Measurements from ENCODE around the gene TUBB. TPM values are rescaled to one million over a fixed set of nuclear protein-coding genes. Genes with fewer than 3 reads are reported as not detected.
A peak's percentile ranks its signal among the peaks of the same experiment; 100 is the strongest.

The TUBB gene
- total and polyA plus RNA-seq, 4 donors: 483 to 1,220 (median 938) TPM

DNA sequence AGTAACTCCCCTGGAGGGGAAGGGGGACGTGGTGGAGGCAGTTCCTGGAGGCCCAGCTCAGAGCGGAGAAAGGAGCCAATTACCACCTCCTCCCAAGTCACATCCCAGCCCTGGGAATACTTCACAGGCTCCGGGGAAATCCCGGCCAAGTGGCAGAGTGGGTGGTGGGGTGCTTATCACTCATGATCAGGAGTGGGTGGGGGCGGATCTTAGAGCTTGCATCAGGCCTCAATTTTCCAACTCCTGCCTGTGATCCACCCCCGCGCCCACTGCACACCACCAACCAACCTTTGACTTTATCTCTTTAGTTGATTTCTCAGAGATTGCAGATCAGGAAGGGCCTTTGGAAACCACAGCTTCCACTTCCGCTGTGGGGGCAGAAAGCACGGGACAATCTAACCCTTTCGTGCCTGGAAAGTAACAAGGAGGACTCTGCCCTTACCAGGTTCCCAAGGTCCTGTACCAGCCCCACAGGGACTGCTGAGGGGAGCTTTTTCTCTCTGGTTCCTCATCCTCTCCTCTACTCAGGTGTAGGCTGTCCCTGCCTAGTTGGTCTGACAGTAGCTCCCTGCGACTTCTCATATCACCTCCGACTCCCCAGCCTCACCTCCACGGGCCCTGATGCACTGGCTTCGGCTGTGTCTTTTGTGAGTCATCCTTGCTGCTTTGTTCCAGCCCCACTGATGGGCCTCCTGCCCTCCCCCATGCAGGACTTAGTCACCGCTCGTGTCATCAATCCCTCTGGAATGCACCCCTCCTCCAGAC, 49.1 kb downstream of the TUBB start:
- no peaks in the 10 kb centered on the region for H3K27me3 ChIP-seq (ENCODE audit: control insufficient read depth, insufficient read depth, low read length)
- no peaks in the 10 kb centered on the region for H3K9me3 ChIP-seq (ENCODE audit: control insufficient read depth, insufficient read depth, low read length)
- H3K27ac ChIP-seq (ENCODE audit: low read depth, low read length): peak overlapping the region; percentile 33
- H3K36me3 ChIP-seq (ENCODE audit: control insufficient read depth, insufficient read depth, low read length): no peaks in the 10 kb centered on the region
- DNase-seq (ENCODE audit: low read depth in 4 of 6, low spot score in 6 of 6): no peak
- no peak overlapping the region for H3K4me3 ChIP-seq (ENCODE audit: low read depth, low read length)
- H3K4me1 ChIP-seq (ENCODE audit: control insufficient read depth, insufficient read depth, low read length): peaks cover 10% of the 10 kb centered on the region
- 53% methylated on average over 9 of the region's 16 CpGs for WGBS (ENCODE audit: insufficient coverage)

DNA sequence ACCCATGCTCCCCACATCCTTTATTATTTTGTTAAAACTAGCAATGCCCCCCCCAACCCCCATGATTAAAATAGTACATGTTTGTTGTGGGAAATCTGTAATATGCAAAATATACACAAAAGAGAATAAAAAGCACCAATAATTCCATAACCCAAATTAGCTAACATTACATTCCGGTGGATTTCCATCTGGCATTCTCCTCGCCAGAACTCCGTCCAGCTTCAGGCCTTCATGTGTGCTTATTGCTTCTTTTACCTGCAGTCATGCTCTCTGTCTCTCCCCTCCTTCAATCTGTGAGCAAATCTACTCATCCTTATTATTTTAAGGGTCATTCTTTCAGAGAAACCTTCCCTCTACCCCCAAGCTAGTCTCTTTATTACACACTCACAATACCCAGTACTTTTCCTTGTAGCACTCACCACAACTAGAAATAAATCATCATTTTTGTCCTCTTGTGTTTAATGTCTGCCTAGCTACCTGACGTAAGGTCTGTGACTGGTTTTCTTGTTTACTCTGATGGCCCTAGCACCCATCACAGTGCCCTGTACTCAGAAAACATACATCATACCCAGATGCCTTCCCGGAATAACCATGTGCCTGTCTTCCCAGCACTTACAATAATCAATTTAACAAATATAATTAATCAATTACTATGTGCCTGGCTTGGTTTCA, 49.8 kb downstream of the TUBB start:
- Histone ChIP-seq H3K4me1 (ENCODE audit: control insufficient read depth, insufficient read depth, low read length) (peaks cover 10% of the 10 kb centered on the region), H3K36me3 (ENCODE audit: control insufficient read depth, insufficient read depth, low read length) (no peaks in the 10 kb centered on the region), H3K27me3 (ENCODE audit: control insufficient read depth, insufficient read depth, low read length) (no peaks in the 10 kb centered on the region), H3K4me3 (ENCODE audit: low read depth, low read length) (no peak overlapping the region), H3K9me3 (ENCODE audit: control insufficient read depth, insufficient read depth, low read length) (no peaks in the 10 kb centered on the region), H3K27ac (ENCODE audit: low read depth, low read length) (peak overlapping the region; percentile 33)
- DNase-seq (ENCODE audit: low read depth in 4 of 6, low spot score in 6 of 6): no peak
- 87% methylated on average over 4 of the region's 5 CpGs for WGBS (ENCODE audit: insufficient coverage)

DNA sequence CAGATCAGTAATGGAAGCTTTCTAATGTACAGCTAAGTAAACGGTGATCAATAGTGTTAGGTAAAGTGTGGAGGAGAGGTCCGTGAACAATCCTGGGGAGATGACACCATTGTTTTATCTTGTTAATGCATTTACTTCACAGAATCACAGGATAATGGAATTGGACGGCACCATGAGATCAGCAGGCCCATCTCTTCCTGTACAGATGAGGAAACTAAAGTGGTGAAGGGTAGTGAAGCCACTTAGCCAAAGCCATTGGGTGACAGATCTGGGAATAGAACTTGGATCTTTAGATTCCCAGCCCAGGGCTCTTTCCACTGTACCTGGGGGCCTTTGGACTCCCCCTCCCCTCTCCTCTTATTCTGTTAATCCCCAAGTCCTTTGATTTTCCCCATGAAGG, 50.4 kb downstream of the TUBB start:
- no peak for DNase-seq (ENCODE audit: low read depth in 4 of 6, low spot score in 6 of 6)
- Histone ChIP-seq H3K9me3 (ENCODE audit: control insufficient read depth, insufficient read depth, low read length) (no peaks in the 10 kb centered on the region), H3K36me3 (ENCODE audit: control insufficient read depth, insufficient read depth, low read length) (no peaks in the 10 kb centered on the region), H3K27ac (ENCODE audit: low read depth, low read length) (no peak overlapping the region), H3K4me3 (ENCODE audit: low read depth, low read length) (no peak overlapping the region), H3K27me3 (ENCODE audit: control insufficient read depth, insufficient read depth, low read length) (no peaks in the 10 kb centered on the region), H3K4me1 (ENCODE audit: control insufficient read depth, insufficient read depth, low read length) (peaks cover 10% of the 10 kb centered on the region)
- no CpG with 5 or more reads among the region's 3 CpGs for WGBS (ENCODE audit: insufficient coverage)

DNA sequence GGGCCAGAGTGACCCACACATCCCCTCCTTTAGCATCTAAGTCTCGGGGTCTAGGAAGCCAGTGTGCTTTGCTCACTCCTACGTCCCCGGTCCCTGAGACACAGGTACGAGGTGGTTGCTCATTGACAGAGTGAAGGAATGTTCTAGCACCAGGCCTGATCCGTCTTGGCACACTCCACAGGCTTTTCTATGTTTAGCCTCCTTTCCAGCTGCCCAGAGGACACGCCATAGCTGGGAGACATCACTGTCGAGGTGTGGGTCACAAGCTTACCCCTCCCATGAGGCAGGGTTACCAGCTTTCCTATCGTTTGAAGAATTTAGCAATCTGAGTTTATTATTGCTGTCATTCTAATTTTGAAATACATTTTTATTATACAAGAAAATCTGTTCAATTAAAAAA, 54.5 kb downstream of the TUBB start:
- no peak for DNase-seq (ENCODE audit: low read depth in 4 of 6, low spot score in 6 of 6)
- H3K27me3 ChIP-seq (ENCODE audit: control insufficient read depth, insufficient read depth, low read length): no peaks in the 10 kb centered on the region
- no peak overlapping the region for H3K27ac ChIP-seq (ENCODE audit: low read depth, low read length)
- no peaks in the 10 kb centered on the region for H3K9me3 ChIP-seq (ENCODE audit: control insufficient read depth, insufficient read depth, low read length)
- H3K36me3 ChIP-seq (ENCODE audit: control insufficient read depth, insufficient read depth, low read length): no peaks in the 10 kb centered on the region
- 85% methylated on average over 6 of the region's 8 CpGs for WGBS (ENCODE audit: insufficient coverage)
- no peak overlapping the region for H3K4me3 ChIP-seq (ENCODE audit: low read depth, low read length)
- peaks cover 9% of the 10 kb centered on the region for H3K4me1 ChIP-seq (ENCODE audit: control insufficient read depth, insufficient read depth, low read length)

Small RNA genes within 50 kb of the gene (small RNA-seq; reads per million reads assigned to genes)
- gene RF00019 (ENCODE audit: low replicate concordance) (not detected), gene RN7SL353P (ENCODE audit: low replicate concordance) (not detected)

Other genes with a start within 250 kb of the TUBB start
- gene HLA-E, start 230.8 kb upstream of the TUBB start, total RNA-seq: 100 to 1,000 TPM; 104 to 173 TPM
- 10 to 100 TPM; 78.9 to 81.2 TPM for gene HLA-E, start 230.8 kb upstream of the TUBB start, polyA plus RNA-seq (ENCODE audit: insufficient read length in 2 of 2)
- gene GNL1, start 163.9 kb upstream of the TUBB start, total RNA-seq: 10 to 100 TPM; 40.3 to 72.0 TPM
- 10 to 100 TPM; 82.7 to 97.1 TPM for gene GNL1, start 163.9 kb upstream of the TUBB start, polyA plus RNA-seq (ENCODE audit: insufficient read length in 2 of 2)
- 10 to 100 TPM in 1 of 2 donors, 1 to 10 TPM in 1; 8.3 to 20.5 TPM for gene PRR3, start 163.1 kb upstream of the TUBB start, total RNA-seq
- 10 to 100 TPM; 39.1 to 46.0 TPM for gene PRR3, start 163.1 kb upstream of the TUBB start, polyA plus RNA-seq (ENCODE audit: insufficient read length in 2 of 2)
- 10 to 100 TPM; 26.4 to 41.0 TPM for gene ABCF1, start 148.9 kb upstream of the TUBB start, total RNA-seq
- gene ABCF1, start 148.9 kb upstream of the TUBB start, polyA plus RNA-seq (ENCODE audit: insufficient read length in 2 of 2): 10 to 100 TPM; 59.5 to 60.6 TPM
- gene PPP1R10, start 103.1 kb upstream of the TUBB start, total RNA-seq: 10 to 100 TPM; 26.0 to 56.9 TPM
- 10 to 100 TPM; 45.2 to 46.6 TPM for gene PPP1R10, start 103.1 kb upstream of the TUBB start, polyA plus RNA-seq (ENCODE audit: insufficient read length in 2 of 2)
- 10 to 100 TPM; 40.5 to 61.9 TPM for gene MRPS18B, start 102.5 kb upstream of the TUBB start, total RNA-seq
- gene MRPS18B, start 102.5 kb upstream of the TUBB start, polyA plus RNA-seq (ENCODE audit: insufficient read length in 2 of 2): 10 to 100 TPM; 45.4 to 46.1 TPM
- 10 to 100 TPM; 18.7 to 27.2 TPM for gene ATAT1, start 93.5 kb upstream of the TUBB start, total RNA-seq
- 100 to 1,000 TPM; 175 to 184 TPM for gene ATAT1, start 93.5 kb upstream of the TUBB start, polyA plus RNA-seq (ENCODE audit: insufficient read length in 2 of 2)
- gene C6orf136, start 73.2 kb upstream of the TUBB start, total RNA-seq: 10 to 100 TPM in 1 of 2 donors, 1 to 10 TPM in 1; 8.5 to 11.8 TPM
- gene C6orf136, start 73.2 kb upstream of the TUBB start, polyA plus RNA-seq (ENCODE audit: insufficient read length in 2 of 2): 10 to 100 TPM; 35.5 to 51.1 TPM
- gene DHX16, start 47.3 kb upstream of the TUBB start, total RNA-seq: 10 to 100 TPM; 17.9 to 29.7 TPM
- gene DHX16, start 47.3 kb upstream of the TUBB start, polyA plus RNA-seq (ENCODE audit: insufficient read length in 2 of 2): 10 to 100 TPM; 30.9 to 35.2 TPM
- 10 to 100 TPM; 14.5 to 28.9 TPM for gene PPP1R18, start 33.7 kb upstream of the TUBB start, total RNA-seq
- gene PPP1R18, start 33.7 kb upstream of the TUBB start, polyA plus RNA-seq (ENCODE audit: insufficient read length in 2 of 2): 10 to 100 TPM; 46.7 to 49.3 TPM
- 1 to 10 TPM; 1.9 to 7.3 TPM for gene NRM, start 29.4 kb upstream of the TUBB start, total RNA-seq
- gene NRM, start 29.4 kb upstream of the TUBB start, polyA plus RNA-seq (ENCODE audit: insufficient read length in 2 of 2): 10 to 100 TPM; 19.8 to 23.6 TPM
- 10 to 100 TPM; 13.8 to 16.8 TPM for gene MDC1, start 3.1 kb upstream of the TUBB start, total RNA-seq
- 10 to 100 TPM; 35.1 to 40.3 TPM for gene MDC1, start 3.1 kb upstream of the TUBB start, polyA plus RNA-seq (ENCODE audit: insufficient read length in 2 of 2)
- 100 to 1,000 TPM in 1 of 2 donors, 10 to 100 TPM in 1; 69.4 to 106 TPM for gene FLOT1, start 22.3 kb downstream of the TUBB start, total RNA-seq
- 100 to 1,000 TPM; 208 to 215 TPM for gene FLOT1, start 22.3 kb downstream of the TUBB start, polyA plus RNA-seq (ENCODE audit: insufficient read length in 2 of 2)
- 10 to 100 TPM in 1 of 2 donors, 1 to 10 TPM in 1; 6.8 to 23.9 TPM for gene IER3, start 24.2 kb downstream of the TUBB start, total RNA-seq
- gene IER3, start 24.2 kb downstream of the TUBB start, polyA plus RNA-seq (ENCODE audit: insufficient read length in 2 of 2): 10 to 100 TPM in 1 of 2 donors, 1 to 10 TPM in 1; 9.0 to 11.1 TPM
- 100 to 1,000 TPM; 143 to 146 TPM for gene DDR1, start 164.2 kb downstream of the TUBB start, total RNA-seq
- 100 to 1,000 TPM; 426 to 452 TPM for gene DDR1, start 164.2 kb downstream of the TUBB start, polyA plus RNA-seq (ENCODE audit: insufficient read length in 2 of 2)
- 10 to 100 TPM; 20.6 to 28.1 TPM for gene GTF2H4, start 187.9 kb downstream of the TUBB start, total RNA-seq
- 10 to 100 TPM; 42.0 to 48.4 TPM for gene GTF2H4, start 187.9 kb downstream of the TUBB start, polyA plus RNA-seq (ENCODE audit: insufficient read length in 2 of 2)
- 10 to 100 TPM; 20.3 to 48.5 TPM for gene VARS2, start 193.9 kb downstream of the TUBB start, total RNA-seq
- 100 to 1,000 TPM in 1 of 2 donors, 10 to 100 TPM in 1; 93.0 to 117 TPM for gene VARS2, start 193.9 kb downstream of the TUBB start, polyA plus RNA-seq (ENCODE audit: insufficient read length in 2 of 2)
- gene SFTA2, start 211.8 kb downstream of the TUBB start, total RNA-seq: not detected
- gene SFTA2, start 211.8 kb downstream of the TUBB start, polyA plus RNA-seq (ENCODE audit: insufficient read length in 2 of 2): under 1 TPM in 1 of 2 donors, not detected in 1; 0.53 TPM
- not detected for gene MUCL3, start 220.6 kb downstream of the TUBB start, total RNA-seq
- gene MUCL3, start 220.6 kb downstream of the TUBB start, polyA plus RNA-seq (ENCODE audit: insufficient read length in 2 of 2): under 1 TPM in 1 of 2 donors, not detected in 1; 0.06 TPM